NCI-H524 treated with DMSO at 0.1 percent for 48 hours (cell line): ENCODE data around the gene DDAH2.

Experiments
- DNase-seq: peaks from one replicate; lab custom pipeline; 2025; lab: John Stamatoyannopoulos, UW

The DDAH2 gene, protein sequence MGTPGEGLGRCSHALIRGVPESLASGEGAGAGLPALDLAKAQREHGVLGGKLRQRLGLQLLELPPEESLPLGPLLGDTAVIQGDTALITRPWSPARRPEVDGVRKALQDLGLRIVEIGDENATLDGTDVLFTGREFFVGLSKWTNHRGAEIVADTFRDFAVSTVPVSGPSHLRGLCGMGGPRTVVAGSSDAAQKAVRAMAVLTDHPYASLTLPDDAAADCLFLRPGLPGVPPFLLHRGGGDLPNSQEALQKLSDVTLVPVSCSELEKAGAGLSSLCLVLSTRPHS

DNA sequence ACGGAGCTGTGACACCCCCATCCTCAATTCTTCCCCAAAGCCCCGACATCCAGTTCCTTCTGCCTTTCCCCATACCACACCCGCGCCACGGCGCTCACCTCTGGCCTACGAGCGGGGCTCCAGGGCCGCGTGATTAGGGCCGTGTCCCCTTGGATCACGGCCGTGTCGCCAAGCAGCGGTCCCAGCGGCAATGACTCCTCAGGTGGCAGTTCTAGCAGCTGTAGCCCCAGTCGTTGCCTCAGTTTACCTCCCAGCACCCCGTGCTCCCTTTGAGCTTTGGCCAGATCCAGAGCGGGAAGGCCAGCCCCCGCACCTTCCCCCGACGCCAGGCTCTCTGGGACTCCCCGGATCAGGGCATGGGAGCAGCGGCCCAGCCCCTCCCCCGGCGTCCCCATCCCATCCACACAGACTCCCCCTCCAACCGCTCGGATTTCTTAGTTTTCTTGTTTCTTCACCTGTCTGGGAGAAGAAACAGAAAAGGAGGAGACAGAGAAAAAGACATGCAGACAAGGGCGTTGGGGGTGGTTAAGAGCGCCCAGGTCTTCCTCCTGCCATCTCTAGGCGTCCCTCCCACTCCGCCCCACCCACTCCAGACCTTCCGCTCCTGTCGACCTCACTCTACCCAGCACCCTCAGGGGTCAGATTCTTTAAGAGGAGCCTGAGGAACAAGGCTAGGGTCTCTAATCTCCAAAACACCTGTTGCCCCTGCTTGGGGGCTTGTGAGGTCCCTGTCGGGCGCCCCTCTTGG is at the start of gene DDAH2:
Gene DDAH2, minus strand, starts transcription at position 533 of the 748 bp plus-strand sequence. Its CDS starts 138 bp downstream, at position 395.
- DNase-seq = no peak

DNA sequence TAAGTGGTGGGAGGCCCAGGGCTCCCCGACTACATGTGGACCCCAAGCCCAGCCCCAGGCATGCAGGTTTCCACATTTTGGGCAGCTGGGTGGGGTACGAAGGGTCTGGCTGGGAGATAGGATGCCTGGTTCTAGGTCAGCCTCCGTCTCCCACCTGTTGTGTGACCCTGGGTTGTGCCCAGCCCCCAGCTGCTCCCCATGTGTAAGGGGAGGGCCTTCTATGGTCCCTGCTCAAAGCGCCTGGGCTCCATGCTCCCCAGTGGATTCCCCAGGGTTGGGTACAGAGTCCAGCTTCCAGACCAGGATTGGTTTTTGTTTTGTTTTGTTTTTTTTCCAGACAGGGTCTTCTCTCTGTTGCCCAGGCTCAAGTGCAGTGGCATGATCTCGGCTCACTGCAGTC is 49.1 kb upstream of the DDAH2 start:
- no peak for DNase-seq

DNA sequence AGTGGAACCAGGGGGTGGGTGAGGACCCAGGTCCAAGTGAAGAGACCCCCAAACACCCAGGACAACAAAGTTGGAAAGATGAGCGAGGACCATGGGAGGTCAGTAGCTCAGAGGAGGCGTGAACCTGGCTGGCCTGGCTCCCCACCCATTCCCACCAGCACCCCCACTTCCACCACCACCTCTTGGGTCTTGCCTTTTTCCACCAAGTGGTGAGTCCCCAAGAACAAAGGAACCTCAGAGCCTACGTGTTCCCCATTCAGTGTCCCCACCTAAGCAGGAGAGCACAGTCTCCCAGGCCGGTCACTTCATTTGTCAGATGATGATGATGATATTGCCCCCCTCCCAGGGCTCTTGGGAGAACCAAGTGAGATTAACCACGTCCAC is 48.6 kb upstream of the DDAH2 start:
- no peak for DNase-seq

DNA sequence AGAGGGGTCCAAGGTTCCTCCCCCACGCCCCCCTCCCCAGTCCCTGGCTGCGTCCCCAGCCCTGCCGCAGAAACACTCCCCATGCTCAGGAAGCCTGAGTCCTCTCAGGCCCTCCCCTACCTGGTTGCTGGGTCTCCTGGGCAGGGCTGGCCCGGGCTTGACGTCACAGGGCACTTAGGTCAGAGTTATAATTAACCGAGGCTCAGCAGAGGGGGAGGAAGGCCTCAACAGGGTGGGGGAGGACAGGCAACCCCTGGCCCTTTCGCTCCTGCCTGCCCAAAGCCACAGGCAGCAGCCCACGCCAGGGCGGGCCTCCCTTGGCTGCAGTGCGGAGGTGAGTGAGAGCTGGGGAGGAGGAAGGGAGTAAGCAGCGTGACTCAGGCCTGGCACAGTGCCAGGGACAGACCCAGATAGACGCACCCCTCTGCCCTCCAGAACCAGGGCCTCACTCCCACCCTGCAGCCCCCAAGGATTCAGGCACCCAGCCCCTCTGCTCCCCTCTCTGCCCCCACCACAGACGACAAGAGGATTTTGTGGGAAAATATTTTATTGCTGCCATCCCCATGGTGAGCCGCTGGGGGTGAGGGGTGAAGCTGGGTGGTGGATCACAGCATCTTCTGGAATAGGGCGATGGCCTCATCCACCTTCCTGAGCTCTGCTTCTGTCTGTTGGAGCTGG is 48.0 kb upstream of the DDAH2 start, which contains the start of gene VWA7:
Gene VWA7, minus strand, starts transcription at position 340 of the 678 bp plus-strand sequence. CDS start 549 bp downstream, outside the sequence.
- DNase-seq = no peak

DNA sequence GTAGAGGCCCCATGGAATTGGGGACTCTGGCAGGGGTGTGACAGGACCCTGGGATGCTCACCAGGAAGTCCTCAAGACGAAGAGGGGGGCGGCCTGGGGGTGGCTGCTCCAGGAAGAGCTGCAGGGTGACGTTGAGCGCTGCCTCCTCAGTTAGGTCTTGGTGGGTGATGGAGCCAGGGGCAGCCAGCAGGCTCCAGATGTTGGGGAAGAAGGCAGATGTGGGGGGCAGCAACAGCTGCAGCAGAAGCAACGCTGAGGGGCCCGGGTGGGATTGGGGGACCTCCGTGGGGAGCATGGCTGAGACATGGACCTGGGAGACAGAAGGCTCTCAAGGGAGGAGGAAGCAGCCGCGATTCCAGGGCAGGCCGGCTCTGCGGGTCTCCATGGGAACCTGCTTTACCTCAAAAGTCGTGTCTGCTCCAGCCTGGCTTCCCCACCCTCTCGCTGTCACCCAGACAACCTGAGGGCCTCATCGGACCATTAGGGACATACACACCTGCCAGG is 47.4 kb upstream of the DDAH2 start:
- DNase-seq = no peak

DNA sequence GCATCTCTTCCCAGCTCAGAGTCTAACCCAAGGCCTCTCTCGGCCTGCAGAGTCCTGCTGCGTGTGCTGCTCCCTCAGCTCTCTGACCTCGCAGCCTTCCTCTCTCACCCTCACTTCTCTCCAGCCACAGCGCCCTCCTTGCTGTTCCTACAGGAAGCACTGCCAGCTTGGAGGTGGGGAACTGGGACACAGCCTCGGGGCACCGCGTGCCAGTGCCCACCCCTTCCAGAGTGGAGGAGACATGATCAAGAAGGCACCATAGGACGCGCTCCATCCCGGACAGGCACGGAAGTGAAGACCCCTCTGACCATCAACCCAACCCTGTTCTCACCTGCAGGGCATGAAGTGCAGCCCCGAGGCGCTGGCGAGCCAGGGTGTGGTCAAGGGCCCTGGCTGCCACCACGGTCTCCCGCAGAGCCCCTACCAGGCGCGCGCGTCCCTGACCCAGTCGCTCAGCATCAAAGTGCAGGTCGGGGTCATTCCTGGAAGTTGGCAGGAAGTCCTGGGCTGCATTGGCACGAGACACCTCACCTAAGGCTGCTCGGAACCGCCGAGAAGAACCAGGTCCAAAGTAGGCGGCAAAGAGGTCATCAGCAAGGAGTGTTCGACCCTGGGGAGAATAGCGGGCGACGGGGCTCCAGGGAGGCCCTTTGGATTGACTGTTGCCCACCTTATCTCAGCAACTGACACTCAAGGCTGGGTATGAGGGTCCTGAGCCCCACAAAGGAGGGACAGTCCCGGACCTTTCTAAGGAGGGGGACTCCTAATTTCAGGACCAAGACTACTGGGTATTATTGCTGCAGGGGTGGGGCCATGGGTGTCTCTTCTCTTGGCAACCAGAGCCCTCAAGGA is 46.8 kb upstream of the DDAH2 start:
- no peak for DNase-seq

DNA sequence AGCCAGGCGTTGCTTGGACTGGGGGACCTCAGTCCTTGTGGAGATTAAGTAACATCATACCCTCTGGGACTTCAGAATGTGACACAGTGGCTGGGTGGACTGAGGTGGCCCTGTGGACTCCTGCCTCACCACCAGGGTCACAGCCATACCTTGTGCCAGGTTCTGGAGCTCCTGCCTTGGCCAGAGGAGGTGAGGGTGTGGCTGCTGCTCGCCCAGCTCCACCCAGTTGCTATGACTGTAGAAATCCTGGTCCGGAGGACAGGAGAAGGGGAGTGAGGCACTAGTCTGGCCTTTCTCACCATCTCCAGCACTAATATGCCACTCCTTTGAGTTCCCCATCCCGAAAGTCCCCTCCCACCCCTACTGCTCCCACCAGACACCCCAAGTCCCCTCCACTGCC is 46.1 kb upstream of the DDAH2 start:
- no peak for DNase-seq

DNA sequence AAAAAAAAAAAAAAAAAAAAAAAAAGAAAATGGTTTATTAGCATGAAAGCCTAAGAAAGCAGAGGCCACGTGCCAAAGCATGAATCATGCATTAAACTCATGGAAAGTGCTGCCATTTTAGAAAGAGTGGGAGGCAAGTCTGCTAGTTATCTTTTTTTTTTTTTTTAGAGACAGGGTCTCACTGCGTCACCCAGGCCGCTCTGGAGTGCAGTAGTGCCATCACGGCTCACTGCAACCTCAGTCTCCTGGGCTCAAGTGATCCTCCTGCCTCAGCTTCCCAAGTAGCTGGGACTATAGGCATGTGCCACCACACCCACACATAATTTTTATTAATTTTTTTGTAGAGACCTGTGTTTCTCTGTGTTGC is 42.9 kb upstream of the DDAH2 start:
- no peak for DNase-seq

DNA sequence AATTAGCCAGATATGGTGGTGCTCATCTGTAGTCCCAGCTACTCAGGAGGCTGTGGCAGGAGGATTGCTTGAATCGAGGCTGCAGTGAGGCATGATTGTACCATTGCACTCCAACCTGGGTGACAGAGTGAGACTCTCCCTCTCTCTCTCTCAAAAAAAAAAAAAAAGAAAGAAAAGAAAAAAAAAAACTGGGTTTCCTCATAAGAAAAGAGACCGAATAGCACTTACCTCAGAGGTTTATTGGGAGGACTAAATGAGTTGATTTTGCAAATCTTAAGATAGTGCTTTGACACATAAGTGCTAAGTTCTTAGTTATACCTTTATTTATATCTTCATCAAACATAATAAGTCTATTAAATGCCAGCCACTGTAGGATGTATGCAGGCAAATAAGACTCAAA is 41.8 kb upstream of the DDAH2 start:
- DNase-seq = no peak

DNA sequence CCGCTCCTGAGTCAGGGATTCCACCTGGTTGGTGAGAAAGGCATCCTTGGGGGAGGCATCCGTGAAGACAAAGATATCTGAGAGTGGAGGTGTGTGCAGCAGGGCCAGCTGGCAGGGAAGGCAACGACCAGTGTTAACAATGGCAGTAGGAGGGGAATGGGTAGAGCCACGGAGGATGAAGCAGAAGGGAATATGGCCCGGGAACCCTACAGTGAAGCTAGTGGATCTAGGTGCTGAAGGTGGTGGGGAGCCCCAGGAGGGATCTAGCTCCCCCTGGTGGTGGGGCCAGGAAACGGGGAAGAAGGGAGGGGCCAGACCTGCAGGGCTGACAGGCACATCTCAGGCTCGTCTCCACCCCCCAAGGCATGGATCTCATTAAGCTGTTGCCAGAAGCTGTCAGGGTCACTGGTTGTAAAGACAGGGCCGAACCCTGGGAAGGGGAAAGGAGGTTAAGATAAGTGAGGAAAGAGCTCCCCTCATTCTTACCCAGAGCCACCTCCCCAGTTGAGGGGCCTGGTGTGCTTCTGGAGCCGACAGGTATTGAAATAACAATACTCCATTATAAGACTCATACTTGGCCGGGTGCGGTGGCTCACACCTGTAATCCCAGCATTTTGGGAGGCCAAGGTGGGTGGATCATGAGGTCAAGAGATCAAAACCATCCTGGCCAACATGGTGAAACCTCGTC is 40.7 kb upstream of the DDAH2 start:
- DNase-seq = no peak

DNA sequence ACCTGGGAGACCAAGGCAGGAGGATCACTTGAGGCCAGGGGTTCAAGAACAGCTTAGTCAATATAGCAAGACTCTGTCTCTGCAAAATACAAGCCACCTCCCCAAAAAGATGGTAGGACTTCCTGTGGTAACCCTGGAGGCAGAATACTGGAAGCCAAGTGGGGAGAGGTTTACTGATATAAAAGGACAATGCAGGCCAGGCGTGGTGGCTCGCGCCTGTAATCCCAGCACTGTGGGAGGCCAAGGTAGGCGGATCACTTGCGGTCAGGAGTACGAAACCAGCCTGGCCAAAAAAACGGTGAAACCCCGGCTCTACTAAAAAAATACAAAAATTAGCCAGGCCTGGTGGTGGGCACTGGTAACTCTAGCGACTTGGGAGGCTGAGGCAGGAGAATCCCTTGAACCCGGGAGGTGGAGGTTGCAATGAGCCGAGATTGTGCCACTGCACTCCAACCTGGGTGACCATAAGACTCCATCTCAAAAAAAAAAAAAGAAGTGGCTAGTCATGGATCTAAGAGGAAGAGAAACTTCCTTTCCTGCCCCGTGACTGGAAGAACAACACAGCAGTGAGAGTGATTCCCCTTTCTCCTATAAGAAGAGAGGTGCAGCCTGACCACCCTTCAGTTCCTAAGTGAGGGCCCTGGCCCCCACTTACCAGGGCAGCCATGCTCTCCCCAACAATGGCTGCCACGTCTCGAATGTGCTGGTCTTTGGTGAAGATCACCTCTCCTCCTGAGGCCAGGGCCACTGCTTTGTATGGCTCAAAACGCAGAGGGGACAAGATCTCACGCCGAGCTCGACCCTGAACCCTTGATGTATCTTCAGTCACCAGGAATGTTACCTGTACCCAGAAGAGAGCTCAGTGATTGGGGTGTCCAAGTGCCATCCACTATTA is 39.5 kb upstream of the DDAH2 start:
- DNase-seq = no peak

DNA sequence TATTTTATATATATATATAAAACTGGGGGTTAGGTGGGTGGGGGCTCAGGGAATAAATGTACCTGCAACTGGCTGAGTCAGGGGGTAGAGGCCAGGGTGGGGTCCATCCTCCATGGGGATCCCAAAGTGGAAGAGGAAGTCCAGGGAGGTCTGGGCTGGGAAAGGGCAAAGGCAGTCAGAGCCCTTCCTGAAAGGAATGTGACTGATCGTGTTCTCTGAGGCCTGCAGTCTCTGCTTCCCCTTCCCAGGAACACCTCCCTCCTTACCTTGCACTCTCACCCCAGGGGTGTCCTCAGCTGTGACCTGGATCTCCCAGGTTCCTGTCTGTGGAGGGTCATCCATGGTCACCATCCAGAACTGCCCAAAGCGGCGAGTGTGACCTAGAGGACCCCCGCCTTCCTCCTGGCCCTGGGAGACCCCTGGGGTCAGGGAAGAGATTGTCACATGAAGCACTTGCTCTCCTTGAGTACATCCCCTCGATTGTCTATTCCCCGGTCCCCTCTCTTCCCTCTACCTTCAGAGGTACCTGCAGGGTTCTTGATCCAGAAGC is 38.1 kb upstream of the DDAH2 start:
- DNase-seq = no peak

DNA sequence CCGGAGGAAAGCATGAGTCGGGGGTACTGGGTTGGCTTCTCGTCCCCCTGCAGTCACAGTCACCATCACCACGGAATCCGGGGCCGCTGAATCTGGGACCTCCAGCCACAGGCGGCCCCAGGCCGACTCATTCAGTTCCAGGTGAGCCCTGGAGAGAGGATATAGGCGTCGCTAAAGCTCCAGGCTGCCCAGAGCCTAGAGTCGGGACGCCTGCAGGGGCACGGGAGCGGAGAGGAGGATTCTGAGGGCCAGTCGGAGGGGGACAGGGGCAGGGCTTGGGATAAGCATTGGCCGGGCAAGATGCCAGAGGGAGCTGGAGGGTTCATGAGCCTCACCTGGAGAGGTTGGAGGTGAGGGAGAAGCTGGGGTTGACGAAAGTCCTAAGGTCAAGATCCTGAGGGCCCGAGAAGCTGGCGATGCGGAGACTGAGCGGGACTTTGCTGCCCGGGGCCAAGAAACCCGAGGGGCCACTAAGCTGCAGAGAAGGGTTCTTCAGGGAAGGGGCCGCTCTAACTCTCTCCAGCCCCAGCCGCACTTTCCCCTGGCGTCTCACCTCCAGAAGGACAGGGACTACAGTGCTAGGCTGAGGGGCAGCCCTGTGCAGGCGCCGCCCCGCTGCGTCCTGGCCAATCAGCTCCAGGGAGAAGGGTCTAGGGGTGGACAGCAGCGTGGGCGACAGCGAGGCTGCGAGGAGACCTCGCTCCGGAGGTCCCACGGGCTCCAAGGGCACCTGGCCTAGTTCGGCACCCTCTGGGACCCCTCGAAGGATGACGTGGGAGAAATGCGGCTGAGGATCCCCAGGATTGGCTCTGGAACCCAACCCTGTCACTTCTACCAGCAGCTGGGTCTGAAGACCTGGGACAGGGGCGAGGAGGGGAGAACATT is 37.1 kb upstream of the DDAH2 start:
- DNase-seq = no peak

DNA sequence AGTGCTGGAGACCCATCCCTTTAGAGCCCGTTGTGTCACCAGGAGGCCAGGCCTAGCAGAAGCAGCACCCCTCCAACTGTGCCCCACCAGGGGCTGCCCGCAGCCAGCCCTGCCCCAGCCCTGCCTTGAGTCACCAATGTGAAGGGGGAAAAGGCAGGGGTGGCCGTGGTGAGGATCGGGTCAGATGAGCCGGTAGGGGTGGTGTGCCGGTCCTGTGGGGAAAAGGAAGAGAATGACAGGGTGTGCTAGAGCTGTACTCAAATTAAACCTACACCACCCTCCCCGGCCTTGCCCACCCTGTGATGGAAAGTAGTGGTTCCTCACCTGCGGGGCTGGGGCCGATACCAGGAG is 36.4 kb upstream of the DDAH2 start:
- DNase-seq = no peak

DNA sequence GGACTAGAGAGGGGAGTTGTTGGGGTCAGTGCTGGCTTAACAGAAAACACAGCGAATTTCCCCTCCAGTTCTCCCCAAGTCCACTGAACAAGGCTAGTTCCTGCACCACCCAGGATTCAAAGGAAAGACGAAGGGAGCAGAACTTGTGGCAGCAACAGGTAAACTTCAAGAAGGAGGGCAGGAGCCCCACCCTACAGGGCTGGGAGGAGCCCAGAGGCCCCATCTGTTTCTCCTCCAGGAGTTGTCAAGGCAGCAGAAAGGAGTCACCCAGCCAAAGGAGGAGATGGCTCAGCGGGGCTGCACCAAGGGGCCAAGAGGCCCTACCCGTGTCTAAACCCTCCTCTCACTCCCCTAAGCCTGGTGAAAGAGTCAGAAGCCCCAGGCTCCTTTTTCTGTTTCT is 35.1 kb upstream of the DDAH2 start:
- no peak for DNase-seq

DNA sequence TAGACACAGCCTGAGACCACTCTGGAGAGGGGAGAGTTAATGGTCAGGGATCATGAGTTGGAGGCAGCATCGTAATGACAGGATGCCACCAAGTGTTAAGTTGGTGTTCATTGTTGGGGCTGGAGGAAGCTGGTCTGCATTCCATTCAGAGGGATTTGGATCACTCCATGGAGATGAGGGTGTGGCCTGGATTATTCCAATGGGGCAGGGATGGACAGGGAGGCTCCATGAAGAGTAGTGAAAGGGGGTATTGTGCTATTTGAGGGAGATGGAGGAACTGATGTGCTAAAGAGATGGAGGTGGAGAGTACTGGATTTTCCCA is 34.5 kb upstream of the DDAH2 start:
- DNase-seq = no peak

DNA sequence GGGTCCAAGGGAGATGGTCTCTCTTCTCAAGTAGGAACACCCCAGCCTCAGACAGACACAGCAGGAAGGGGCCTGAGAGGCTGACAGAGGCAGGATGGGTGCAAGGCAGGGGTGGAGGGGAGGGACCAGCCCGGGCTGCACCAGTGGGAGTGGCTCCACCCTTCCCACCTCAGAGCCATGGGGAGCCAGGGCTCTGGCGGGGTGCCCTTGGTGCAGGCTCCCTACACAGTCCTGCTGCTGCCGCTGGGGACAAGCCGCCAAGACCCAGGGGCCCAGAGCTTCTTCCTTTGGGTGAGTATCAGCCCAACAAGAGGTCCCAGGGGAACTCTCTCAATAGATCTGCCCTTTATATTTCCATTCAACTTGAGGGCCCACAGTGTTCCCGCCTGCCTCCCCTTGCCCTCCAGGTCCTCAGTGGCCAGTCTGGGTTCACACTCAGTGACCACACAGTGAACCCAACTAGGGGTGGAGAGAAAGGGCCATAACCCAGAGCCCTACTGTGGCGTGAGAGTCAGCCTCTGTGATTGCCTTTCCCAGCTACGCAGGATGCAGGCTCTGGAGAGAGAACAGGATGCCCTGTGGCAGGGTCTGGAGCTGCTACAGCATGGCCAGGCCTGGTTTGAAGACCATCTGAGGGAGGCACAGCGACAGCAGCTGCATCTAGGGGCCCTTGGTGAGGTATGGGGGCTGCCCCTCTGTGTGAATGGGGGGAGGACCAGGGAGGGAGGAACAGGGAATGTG is 33.9 kb upstream of the DDAH2 start:
- DNase-seq = no peak

DNA sequence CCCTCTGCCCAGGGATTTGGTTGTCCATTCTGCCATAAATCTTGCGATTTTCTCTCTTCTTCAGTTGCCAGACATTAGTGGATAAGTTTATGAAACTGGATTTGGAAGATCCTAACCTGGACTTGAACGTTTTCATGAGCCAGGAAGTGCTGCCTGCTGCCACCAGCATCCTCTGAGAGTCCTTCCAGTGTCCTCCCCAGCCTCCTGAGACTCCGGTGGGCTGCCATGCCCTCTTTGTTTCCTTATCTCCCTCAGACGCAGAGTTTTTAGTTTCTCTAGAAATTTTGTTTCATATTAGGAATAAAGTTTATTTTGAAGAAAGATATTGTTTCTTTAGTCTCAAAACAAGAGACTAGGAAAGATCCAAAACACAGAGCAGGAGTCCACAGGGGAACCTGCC is 33.3 kb upstream of the DDAH2 start, which contains the start of gene SAPCD1:
Gene SAPCD1, plus strand, starts transcription at position 301 of the 400 bp plus-strand sequence. CDS start 399 bp downstream, outside the sequence.
- DNase-seq = no peak
